ENCODE measurements around the gene TREML4. TPM values are rescaled to one million over a fixed set of nuclear protein-coding genes. Genes with fewer than 3 reads are reported as not detected.
A peak's percentile ranks its signal among the peaks of the same experiment; 100 is the strongest.
"Not testable (repeated sequence)": the region's sequence is repeated elsewhere in the genome, so short reads cannot be mapped to it uniquely, and the experiment has no call there.

Gene TREML4
- total RNA-seq, 1 donor from 2014 or later, result not detected

DNA sequence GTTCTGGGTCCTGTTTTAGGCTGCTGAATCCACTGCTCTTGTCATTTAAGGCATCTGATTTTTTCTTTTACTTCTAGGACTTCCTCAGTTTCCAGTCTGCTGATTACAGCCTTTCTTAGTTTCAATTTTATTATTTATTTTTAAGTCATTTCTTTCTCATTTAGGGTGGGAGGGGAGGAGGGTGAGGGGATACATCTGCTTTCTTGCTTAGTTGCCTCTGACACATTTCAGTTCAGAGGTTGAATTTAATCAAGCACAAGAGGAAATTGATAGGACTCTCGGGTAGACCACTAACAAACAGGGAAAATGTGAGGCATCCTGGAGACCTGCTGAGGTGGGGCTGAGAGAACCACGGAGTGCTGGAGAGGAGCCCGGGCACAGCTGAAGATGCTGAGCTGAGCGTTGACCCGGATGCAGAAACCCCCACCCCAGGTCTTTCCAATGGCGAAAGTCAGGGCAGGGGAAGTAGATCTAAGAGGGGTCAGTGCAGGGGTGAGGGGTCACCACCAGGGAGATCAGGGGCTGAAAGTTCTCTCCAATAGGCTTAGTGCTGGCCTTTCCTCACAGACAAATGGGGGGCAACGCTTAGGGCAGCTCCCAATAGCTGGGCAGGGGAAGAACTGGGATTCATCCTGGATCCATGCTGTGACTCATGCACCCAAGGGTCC lies 19.6 kb upstream of the TREML4 start:
- no peak for ATAC-seq

DNA sequence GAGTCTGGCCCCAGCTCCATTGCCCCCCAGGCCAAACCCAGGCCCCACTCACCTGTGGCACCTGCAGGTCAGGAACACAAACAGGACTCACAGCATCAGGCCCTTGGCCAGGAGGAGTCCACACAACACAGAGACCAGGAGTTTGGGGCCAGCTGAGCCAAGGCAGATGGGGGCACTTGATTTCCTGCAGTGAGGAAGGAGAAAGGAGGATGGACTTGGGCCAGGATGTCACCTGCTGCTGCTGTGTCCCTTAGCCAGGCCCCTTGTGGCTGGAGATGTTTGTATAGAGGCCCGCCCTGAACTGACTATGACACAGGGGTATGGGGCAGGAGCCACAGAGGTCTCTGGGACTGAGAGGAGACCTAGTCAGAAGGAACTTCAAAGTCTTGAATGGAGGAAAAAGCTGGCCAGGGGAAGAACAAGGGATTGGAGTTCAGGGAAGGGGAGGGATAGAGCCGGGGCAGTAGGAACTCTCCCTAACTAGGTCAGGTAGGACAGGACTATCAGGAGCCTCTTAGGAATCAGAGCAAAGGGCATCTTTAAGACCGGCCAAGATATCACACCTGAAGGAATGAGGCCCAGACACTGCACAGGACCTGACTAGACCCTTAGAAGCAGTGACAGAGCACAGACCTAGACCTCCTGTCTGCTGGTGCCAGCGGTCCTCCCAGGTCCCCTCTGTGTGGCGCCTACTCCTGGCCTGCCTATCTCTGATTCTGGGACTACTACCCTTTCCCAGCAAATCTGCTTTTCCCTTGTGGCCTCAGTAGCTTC lies 18.4 kb upstream of the TREML4 start:
- no peak for ATAC-seq

GRCh38 chr6:41214559-41215238 lies 13.4 kb upstream of the TREML4 start:
- peak; percentile 37 for ATAC-seq

DNA sequence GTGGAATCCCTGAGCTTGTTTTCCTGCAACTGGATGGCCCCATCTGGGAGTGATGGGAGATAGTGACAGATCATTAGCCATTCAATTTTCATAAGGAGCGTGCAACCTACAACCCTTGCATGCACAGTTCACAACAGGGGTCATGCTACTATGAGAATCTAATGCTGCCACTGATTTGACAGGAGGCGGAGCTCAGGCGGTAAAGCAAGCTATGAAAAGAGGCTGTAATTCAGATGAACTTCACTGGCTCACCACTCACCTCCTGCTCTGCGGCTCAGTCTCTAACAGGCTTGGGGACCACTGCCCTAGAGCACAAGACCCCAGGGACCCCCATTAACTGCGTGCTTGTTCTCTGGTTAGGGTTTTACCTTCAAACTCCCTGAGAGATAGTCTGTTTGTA lies 12.4 kb upstream of the TREML4 start:
- ATAC-seq, result no peak

- ATAC-seq, result no peak
These were observed 11.5 kb upstream of the TREML4 start for GRCh38 chr6:41216616-41217015.

DNA sequence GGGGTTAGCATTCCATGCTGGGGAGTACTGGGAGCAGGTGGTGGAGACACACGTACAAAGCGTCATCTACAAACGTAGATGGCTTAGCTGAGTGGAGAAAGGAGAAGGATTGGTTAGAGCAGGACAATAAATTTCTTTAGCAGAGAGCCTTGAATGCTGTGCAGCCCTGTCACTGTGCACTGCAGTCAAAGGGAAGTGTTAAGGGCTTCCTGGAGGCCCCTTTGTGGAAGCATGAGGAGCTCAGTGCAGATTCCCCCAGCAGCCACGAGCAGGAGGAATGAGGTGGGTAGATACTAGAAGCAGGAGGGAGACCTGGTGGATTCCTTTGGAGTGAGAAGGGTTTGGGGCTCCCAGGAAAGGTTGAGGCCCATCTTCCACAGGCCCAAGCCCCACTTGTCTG lies 6.1 kb upstream of the TREML4 start:
- no peak for ATAC-seq

GRCh38 chr6:41222513-41222912 lies 5.6 kb upstream of the TREML4 start:
- ATAC-seq, result no peak

- ATAC-seq, result no peak
These were observed 3.3 kb upstream of the TREML4 start for GRCh38 chr6:41224800-41225199.

- no peak for ATAC-seq
These were observed 1.4 kb upstream of the TREML4 start for GRCh38 chr6:41226752-41227151.

- ATAC-seq, result no peak
These were observed 467 bp downstream of the TREML4 start for GRCh38 chr6:41228616-41229015.

DNA sequence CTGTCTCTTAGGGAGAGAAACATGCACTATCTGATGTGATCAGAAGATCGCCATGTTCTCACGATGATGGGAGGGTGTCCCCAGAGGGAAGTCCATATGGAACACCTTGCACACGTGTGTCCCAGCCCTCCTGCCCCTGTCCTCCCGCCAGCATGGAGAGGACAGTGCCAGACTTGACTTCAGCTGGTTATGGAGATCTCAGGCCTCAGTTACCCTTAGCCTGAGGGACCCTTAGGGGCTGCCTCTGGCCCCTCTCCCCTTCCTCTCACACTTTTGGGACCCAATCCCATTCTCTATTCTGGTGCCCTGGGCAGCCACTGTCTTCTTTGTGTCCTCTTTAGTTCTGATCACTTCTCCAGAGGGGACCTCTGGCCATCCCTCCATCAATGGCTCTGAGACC lies 1.6 kb downstream of the TREML4 start:
- ATAC-seq, result no peak

GRCh38 chr6:41231246-41231645 lies 3.1 kb downstream of the TREML4 start:
- no peak for ATAC-seq

- no peak for ATAC-seq
These were observed 4.5 kb downstream of the TREML4 start for GRCh38 chr6:41232667-41233066.

DNA sequence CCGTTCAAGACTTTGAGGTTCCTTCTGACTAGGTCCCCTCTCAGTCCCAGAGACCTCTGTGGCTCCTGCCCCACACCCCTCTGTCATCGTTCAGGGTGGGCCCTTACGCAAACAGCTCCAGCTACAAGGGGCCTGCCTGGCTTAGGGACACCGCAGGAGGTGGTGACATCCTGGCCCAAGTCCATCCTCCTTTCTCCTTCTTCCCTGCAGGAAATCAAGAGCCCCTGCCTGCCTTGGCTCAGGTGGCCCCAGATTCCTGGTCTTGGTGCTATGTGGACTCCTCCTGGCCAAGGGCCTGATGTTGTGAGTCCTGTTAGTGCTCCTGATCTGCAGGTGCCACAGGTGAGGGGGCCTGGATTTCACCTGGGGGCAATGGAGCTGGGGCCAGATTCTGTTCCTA lies 8.1 kb downstream of the TREML4 start:
- ATAC-seq, result no peak

DNA sequence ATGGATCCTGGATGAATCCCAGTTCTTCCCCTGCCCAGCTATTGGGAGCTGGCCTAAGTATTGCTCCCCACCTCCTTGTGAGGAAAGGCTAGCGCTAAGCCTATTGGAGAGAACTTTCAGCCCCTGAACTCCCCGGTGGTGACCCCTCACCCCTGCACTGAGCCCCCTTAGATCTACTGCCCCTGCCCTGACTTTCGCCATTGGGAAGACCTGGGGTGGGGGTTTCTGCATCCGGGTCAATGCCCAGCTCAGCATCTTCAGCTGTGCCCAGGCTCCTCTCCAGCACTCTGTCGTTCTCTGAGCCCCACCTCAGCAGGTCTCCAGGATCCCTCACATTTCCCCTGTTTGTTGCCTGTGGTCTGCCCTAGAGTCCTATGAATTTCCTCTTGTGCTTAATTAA lies 9.0 kb downstream of the TREML4 start:
- ATAC-seq, result no peak

DNA sequence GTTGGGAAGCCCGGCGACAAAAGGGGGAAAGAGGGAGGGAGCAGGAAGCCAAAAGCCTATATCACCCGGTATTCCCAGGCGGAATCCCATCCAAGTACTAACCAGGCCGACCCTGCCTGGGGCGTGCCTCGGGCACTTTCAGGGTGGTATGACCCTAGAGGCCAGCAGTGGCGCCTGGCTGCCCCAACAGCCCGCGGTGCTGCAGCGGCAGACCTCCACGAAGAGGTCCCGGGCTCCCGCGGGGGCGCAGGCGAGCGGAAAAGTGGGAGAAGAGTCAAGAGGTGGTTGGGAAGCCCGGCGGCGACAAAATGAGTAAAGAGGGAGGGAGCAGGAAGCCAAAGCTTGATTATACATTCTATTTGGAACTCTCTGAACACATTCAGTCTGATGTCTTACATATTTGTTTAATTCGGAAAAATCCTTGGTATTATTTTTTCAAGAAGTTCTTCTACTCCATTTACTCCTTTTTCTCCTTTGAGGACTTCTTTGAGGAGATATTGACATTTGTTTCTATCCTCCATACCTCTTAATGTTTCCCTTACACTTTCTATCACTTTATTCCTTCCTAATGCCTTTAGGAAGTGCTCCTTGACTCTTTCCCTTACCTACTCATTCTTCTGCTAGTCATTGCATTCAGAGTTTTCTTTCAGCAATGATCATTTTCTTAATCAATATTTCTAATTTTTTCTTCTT lies 11.5 kb downstream of the TREML4 start:
- no peak for ATAC-seq

DNA sequence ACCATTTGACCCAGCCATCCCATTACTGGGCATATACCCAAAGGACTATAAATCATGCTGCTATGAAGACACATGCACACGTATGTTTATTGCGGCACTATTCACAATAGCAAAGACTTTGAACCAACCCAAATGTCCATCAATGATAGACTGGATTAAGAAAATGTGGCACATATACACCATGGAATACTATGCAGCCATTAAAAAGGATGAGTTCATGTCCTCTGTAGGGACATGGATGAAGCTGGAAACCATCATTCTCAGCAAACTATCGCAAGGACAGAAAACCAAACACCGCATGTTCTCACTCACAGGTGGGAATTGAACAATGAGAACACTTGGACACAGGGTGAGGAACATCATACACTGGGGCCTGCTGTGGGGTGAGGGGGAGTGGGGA lies 18.4 kb downstream of the TREML4 start:
- ATAC-seq, result not testable (repeated sequence)

GRCh38 chr6:41247288-41247865 lies 19.2 kb downstream of the TREML4 start:
- ATAC-seq, result no peak

- no peak for ATAC-seq
These were observed 19.9 kb downstream of the TREML4 start for GRCh38 chr6:41247882-41248705.

- no peak for ATAC-seq
These were observed 24.4 kb downstream of the TREML4 start for GRCh38 chr6:41252401-41253169.

GRCh38 chr6:41255110-41255509 lies 27.0 kb downstream of the TREML4 start:
- ATAC-seq, result no peak

Measured in esophagus mucosa (tissue), 1 donor.